HG03460 (cell line): ENCODE measurements around the gene TRAF7.

ENCODE experiments used
- ATAC-seq: cut with Tn5 transposase; IDR thresholded peaks from one replicate; pipeline ENCODE4 v1.9.1; 2021; ENCODE audit not compliant: unreplicated experiment

Gene TRAF7

DNA sequence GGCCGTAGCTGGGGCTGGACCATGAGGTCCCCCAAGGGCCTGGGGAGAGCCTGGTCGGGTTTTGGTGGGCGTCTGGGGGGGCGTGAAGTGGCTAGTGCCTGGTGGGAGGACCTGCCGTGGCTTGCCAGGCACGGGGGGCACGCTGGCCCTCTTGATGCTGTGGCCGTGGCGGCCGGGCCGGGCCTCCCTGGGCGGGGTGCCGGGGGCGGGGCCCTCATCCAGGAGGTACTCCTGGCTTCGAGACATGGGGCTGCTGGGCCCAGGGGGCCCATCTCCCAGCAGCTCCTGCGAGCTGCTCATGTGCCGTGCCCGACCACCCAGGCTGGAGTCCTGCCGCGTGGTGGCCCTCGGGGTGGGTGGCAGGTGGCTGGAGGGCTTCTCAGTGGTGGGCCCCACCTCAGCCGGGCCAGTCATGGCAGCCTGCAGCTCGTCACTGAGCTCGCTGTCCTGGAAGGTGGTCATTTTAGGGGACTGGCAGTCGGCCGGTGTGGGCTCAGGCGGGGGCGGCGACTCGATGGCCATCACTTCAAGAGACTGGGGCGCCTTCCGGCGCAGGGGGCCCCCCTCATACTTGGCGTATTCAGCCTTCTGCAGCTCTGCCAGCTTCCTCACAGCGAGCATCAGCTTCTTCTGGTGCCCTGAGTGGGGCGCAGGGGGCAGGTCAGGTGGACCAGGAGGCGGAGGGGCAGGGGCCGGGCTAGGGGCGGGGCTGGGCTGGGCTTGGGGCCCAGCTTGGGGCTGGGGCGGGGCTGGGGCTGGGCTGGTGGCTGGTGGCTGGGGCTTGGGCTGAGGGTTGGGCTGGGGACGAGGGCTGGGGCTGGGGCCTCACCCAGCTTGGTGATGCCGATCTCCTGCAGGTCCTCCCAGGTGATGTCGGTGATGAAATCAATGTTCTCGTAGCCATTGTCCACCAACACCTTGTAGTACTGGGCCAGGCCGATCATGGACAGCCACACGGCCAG is 25.7 kb downstream of the TRAF7 start:
- ATAC-seq: no peak

DNA sequence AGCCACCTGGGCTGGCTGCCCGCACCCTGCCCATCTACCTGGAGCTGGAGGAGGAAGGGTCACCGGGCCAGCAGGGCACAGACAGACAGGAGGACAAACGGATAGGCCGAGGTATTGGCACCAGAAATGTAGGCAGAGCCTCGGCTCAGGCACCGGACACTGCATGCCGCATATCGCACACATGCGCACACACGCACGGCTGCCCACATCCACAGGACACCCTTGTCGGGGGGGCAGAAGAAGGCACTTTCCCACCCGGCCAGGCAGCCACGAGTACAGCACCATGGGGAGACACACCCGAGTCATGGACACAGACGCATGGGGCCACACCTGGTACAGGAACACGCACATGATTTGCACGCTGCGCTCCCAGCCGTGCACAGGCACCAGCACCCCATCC is 26.4 kb downstream of the TRAF7 start:
- ATAC-seq: no peak

DNA sequence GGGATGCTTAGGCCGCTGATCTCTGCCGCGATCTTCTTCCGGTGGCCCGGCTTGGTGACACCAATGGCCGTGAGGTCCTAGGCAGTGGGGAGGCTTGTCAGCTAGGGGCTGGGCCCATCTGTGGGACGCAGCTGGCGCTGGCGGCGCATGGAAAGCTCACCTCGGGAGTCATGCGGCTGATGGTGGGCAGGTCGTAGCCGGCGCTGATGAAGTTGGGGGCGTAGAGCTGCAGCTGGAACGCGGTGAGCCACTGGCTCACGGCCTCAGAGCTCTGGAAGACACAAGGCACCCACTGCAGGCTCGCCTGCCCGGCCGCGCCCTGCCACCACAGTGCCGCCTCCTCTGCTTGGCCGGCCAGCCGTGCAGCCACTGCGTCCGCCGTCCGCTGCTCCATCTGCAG is 28.1 kb downstream of the TRAF7 start:
- ATAC-seq: no peak

DNA sequence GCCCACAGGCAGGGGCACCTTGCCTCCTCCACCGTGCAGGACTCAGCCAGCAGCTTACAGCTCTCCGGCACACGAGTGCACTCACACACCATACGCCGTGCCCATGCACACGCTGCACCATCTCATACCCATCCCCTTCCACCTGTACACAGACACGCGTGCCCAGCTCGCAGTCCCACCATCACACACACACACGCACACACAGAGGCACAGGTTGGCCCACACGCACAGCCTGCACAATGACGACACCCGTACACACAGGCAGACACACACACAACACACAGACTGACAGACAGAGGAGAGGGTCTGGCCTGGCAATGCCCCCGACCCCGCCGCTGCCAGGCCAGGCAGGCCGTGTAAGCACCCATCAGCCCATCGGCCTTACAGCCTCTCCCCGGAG is 28.8 kb downstream of the TRAF7 start:
- no peak for ATAC-seq

DNA sequence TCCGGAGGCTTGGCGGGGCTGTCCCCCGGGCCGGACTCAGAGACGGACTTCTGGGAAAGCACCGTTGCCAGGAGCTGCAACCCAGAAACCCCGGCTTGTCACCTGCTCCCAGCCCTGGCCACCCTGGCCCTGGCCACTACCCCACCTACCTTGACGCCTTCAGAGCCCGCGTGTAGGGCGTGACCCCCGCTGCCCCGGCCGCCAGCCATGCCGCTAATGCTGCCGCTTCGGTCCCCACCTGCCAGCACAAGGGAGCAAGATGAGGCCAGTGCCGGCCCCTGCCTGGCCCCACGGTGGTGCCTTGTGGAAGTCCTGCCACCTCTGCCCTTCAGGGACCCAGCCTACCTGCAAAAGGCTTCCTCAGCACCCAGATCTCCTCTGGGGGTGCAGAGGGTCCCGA is 29.4 kb downstream of the TRAF7 start:
- no peak for ATAC-seq

DNA sequence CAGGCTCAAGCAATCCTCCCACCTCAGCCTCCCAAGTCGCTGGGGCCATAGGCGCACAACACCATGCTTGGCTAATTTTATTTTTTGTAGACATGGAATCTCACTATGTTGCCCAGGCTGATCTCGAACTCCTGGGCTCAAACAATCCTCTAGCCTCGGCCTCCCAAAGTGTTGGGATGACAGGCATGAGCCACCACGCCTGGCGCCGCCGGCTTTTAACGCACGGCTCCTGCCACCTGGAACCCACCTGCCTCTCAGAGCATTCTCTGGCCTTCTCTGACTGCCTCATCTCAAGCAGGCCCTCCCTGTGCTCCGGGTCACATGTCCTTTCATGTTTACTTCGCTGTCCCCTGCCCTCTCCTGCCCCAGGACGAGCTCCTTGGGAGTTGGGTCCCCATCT is 30.5 kb downstream of the TRAF7 start:
- ATAC-seq: no peak

DNA sequence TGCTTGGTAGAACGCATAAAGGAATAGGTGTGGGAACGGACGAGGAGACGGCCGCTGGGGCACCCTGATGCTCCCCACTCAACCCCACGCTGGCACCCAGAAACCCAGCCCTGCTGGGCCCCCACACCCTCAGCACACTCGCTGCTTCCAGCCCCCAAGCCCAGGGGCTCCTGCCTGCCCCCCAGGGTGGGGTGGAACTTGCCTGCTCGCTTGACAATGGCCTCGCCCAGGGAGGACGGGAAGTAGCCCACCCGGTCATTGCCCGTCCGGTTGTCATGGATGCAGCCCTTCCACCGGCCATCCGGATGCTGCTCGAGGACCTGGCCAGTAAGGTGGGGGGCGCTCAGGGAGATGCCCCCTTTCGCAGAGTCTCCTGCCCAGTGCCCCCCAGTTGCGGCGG is 30.9 kb downstream of the TRAF7 start:
- no peak for ATAC-seq

DNA sequence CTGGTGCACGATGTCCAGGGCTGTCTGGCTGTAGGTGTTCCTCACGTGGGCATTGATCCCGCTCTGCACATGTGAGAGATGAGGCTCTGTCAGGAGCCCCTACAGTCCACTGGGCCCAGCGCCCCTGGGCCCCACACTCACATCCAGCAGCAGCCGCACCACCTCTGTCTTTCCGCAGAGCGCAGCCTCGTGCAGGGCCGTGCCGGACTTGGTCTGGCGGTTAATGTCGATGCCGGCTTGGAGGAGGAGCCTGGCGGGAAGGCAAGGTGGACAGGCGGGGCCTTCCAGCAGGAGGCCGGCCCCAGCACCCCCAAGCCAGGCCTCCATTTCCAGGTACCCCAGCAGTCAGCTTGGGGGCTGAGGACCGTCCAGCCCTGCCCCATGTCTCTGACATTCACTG is 31.6 kb downstream of the TRAF7 start:
- ATAC-seq: no peak

DNA sequence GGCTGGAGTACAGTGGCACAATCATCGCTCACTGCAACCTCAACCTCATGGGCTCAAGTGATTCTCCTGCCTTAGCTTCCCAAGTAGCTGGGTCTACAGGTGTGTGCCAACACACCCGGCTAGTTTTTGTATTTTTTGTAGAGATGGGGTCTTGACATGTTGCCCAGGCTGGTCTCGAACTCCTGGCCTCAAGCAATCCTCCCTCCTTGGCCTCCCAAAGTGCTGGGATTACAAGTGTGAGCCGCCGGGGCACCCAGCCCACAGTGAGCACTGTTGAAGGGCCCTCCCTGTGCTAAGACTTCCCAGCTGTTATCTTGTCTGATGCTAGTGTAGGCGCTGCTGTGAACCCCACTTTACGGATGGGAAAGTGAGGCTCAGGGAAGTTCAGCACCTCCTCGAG is 32.8 kb downstream of the TRAF7 start:
- no peak for ATAC-seq

DNA sequence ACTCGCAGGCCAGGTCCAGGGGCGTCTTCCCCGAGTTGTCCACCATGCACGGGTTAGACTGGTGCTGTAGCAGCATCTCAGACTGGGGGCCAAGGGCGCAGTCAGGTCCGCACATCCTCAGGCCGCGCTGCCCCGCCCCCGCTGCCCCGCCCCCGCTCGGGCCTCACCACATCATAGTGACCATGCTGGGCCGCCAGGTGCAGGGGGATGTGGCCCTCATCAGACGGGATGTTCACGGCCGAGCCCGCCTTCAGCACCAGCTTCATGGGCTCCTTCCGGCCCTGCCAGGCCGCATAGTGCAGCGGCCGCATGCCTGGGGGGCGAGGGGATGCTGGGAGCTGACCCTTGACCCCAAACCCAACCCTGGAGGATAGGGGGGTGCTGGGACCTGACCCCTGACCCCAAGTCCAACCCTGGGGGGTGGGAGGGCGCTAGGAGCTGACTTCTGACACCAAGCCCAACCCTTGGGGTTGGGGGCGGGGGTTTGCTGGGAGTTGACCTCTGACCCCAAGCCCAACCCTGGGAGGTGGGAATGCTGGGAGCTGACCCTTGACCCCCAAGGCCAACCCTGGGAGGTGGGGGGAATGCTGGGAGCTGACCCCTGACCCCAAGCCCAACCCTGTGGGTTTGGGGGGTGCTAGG is 33.8 kb downstream of the TRAF7 start:
- no peak for ATAC-seq

DNA sequence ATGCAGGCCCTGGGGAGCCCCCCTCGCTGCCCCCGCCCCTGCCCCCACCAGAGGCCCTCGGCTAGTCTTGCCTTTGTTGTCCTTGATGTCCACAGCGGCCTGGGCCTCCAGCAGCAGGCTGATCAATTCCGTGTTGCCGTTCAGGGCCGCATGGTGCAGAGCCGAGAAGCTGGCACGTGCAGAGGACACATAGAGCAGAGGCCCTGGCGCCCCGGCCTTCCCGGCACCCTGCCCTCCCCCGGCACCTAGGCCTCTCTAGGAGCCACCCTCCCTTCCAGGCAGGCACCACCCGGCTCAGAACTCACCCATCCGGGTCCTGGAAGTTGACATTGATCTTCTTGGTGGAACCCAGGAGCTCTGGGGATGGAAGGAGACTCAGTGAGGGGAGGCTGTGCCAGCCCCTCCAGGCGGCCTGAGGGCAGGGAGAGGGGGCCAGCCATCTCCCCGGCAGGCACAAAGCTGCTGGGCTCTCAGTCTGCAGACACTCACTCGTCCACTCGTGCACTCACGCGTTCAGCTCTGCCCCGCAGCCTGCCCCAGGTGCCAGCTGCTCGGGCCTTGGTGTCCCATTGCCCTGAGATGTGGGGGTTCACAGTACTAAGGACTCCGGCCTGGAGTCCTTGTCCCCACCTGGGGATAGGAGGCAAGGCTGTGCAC is 34.5 kb downstream of the TRAF7 start:
- ATAC-seq: no peak

DNA sequence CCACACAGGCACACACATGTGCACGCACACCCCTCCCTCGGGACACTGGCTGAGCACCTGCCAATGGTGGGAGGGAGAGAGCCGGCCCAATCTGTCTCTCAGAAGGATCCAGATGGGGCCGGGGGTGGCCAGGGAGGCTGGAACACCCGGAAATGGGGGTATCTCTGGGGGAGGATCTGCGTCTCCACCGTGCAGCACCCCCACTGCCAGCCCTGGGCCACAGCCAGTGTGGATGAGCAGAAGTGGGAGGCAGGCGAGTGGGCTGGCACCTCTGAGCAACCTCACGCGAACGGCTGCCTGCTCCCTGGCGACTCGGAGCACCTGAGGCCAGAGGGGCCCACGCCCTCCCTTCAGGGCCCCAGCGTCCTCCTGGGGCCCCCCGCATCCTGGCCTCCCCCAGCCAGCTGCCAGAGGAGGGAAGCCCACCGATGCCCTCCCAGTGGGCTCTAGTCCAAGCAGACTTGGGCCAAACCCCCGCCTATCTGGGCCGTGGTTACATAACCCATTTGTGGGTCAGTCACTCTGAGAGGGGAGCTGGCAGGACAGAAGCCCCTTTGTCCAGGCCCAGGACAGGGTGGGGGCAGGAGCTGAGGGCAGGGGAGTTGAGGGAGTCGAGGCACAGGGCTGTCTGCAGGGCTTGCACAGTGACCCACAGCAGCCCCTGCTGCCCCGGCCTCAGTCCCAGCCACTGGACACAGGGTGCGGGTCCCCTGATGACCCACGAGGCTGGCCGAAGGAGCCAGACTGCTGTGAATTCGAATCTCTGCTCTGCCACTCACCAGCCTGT is 35.3 kb downstream of the TRAF7 start:
- ATAC-seq: no peak

DNA sequence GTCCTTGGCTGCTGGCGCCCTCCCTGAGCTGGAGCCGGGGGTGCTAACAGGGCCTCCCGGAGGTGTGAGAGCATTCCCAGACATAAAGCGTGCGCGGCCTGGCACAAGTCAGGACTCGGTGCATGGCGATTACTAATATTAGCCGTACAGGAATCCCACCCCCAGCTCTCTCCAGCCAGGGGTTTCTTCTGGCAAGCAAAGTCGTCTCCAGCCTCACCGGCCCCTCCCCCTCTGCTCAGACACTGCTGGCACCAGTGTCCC is 35.8 kb downstream of the TRAF7 start:
- ATAC-seq: no peak

DNA sequence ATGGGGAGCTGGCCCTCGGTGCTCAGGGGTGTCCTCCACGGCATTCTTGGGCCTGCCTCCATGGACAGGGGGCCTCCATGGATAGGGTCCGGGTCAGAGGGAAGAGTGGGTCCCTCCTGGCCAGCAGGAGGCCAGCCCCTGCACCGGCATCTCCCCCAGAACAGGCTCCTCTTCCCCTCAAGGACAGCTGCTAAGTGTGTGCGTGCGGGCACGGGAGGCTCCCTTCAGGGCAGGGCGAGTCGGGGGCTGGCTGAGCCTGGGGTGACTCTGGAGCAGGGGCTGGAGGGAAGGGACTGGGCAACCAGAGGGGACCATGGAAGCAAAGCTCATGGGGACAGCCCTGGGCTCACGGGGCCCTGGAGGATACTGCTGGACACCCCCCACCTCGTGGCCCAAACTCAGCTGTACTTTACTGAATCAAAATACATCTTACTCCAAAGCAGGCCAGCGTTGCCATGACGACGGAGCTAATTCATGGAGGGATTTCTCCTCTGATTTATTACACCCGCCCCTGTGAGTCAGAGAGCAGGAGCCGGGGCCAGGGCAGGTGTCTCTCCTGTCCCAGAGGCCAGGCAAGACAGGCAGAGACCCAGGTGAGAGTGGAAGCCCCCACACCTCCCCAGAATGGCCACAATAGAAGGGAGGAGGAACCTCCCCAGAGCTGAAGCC is 38.7 kb downstream of the TRAF7 start:
- ATAC-seq: no peak

DNA sequence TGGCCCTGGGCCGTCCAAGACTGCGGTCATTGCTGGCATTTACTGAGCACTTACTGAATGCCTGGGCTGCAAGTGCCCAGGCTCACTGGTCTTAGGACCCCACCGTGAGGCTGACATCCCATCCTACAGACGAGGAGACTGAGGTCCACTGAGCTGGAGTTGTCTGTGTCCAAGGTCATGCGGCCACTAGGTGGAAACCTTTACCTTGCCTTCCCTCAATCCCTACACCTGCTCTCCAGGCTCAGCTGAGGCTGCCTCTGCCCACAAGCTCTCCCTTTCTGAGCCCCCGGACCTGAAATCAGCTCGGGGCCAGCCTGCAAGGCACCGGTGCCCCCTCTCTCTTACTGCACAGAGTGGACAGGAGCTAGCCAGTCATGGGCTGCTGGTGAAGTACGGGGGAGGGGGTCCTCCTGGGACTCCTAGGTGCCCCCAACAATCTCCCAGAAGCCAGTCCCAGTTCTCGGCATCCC is 39.3 kb downstream of the TRAF7 start:
- no peak for ATAC-seq

DNA sequence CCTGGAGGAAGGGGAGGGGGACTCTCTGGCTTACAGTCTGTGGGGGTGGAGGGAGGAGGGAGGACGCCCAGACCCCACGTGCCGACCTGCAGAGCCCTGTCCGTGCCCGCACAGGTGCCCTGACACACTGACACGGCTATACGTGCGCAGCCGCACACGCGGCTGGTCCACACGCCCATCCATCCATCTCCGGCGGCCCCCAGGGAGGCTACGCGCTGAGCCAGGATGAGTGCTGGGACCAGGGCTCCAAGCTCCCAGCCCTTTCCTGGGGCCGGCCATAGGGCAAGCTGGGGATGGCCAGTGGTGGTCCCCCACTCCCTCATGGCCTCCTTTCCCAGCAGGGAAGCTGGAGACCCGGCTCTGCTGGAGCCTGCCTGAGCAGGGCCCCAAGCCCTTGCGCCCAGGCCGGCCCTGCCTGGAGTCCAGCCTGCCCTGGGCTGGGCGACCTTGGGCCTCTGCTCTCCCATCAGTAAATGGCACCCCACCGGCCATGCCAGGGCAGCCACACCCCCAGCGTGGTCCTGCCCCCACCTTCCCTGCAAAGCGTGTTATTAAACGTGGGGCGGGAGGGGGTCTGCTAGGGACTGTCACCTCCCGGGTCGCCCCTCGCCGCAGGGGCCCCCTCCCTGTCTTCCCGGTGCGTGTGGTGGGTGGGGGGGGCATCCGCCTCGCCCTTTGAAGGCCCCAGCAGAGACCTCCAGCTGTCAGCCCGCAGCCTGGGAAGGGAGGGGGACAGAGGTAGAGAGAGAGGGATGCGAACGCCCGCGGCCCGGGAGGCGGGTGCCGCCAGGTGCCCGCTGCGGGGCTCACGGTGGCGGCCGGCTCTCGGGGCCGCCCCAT is 40.0 kb downstream of the TRAF7 start:
- no peak for ATAC-seq

DNA sequence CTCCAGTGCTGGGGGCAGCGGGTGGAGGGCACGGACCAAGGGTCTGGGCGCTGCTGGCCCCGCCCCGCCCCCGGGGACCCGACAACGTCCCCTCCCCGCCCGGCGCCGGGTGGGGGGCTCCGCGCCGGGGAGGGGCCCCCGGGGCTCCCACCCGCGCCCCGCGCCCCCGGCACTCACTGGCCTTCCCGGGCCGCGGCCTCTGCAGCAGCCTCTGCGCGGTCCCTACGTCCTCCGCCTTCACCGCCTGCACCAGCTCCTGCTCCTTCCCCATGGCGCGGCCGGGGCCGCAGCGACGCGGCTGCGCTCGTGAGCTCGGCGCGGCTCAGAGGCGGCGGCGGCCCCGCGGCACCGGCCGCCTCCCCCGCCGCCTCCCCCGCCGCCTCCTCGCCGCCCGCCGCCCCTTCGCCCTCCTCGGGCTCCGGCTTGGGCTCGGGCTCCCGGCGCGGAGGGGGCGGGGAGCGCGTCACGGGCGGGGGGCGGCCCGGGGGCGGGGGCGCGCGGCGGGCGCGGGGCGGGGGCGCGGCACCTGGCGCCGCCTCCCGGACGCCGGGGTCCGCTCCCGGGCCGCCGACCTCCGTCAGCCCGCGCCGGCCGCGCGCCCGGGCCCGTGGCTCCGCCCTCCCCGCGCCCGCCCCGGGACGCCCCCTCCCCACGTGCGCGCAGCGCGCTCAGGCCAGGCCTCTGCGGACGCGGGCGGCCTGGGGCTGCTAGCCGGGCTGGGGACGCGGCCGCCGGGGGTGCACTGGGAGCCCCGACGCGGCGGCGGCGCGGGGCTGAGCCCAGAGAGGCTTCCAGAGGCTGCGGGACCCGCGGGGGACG is 40.8 kb downstream of the TRAF7 start, which contains the start of gene CASKIN1:
TSS of gene CASKIN1 (minus strand) at position 444 of the 819 bp plus-strand sequence. CDS start at position 271, 173 bp downstream.
- no peak for ATAC-seq

DNA sequence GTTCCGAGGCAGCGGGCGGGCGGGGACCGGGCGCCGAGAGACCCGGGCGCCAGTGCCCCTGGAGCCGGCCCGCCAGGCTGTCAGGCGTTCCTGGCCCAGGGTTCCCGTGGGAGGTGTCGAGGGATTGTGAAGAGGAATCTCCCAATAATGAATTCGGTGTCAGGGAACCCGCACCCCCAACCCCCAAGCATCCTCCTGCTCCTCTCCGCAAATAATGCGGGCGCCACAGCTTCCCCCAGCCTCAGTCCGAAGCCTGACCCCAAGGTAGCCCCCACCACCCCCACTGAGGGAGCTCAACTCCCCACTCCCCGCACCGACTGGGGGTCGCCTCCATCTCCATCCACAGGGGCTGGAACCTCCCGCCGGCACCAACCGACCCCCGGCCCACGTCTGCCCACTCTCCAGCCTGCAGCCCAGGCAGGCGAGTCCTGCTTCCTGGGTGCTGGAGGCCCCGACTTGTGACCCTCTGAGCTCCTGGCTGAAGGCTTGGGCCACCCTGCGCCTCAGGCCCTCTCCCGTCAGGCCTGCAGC is 41.5 kb downstream of the TRAF7 start:
- no peak for ATAC-seq

DNA sequence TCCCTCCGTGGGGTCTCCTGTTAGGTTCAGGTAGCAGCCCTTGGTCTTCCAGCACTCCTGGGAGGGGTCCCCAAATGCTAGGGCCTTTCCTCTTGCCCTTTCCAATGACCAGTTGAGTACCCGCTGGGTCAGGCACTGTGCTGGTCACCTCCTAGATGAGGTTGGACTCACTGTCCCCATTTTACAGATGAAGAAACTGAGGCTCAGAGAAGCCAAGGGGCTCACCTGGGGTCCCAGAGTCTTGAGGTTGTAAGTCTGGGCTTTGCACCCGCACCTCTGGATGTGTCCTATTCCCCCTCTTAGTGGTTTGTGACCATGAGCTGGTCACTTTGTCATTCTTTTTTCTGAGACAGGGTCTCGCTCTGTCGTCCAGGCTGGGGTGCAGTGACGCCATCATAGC is 42.2 kb downstream of the TRAF7 start:
- no peak for ATAC-seq
